Liver (tissue), 3 donors: Measurements from ENCODE around the gene SKIL.

ENCODE experiments used
- EGR1 ChIP-seq, 2 donors: IDR thresholded peaks; 2 replicates each; pipeline ENCODE4 v1.6.1; 2016 to 2018; ENCODE audit warnings: antibody characterized with exemption in 2 of 2, low read depth in 2 of 2
- FOXA2 ChIP-seq: IDR thresholded peaks from 2 replicates; pipeline ENCODE4 v1.6.1; 2016; ENCODE audit warnings: antibody characterized with exemption
- GABPA ChIP-seq, 2 donors: IDR thresholded peaks in 1 of 2; conservative IDR thresholded peaks in 1 of 2; 2 replicates each; pipeline ENCODE4 v1.6.1; 2016; ENCODE audit warnings: antibody characterized with exemption in 2 of 2, mild to moderate bottlenecking in 1 of 2, moderate library complexity in 1 of 2
- JUND ChIP-seq, 2 donors: IDR thresholded peaks; 2 replicates each; pipeline ENCODE4 v1.6.1; 2016; ENCODE audit warnings: antibody characterized with exemption in 2 of 2
- RAD21 ChIP-seq, 2 donors: IDR thresholded peaks; 2 replicates each; pipeline ENCODE4 v1.6.1; 2016; ENCODE audit warnings: antibody characterized with exemption in 2 of 2, mild to moderate bottlenecking in 2 of 2
- SP1 ChIP-seq: IDR thresholded peaks from 2 replicates; pipeline ENCODE4 v1.6.1; 2018; ENCODE audit warnings: antibody characterized with exemption, mild to moderate bottlenecking
- TAF1 ChIP-seq: conservative IDR thresholded peaks from 2 replicates; pipeline ENCODE4 v1.6.1; 2016; ENCODE audit warnings: antibody characterized with exemption, mild to moderate bottlenecking
- YY1 ChIP-seq: IDR thresholded peaks from 2 replicates; pipeline ENCODE4 v1.6.1; 2016; ENCODE audit warnings: antibody characterized with exemption, mild to moderate bottlenecking
- TF ChIP-seq, protein P1 (sequence below): fragments of 150-350 bp; IDR thresholded peaks from 2 replicates; pipeline ENCODE4 v1.5.1; 2017; ENCODE audit warnings: improper control_type of control experiment, low read depth, low read length; ENCODE audit not compliant: missing input control
- TF ChIP-seq, protein P2 (sequence below): IDR thresholded peaks from 2 replicates; pipeline ENCODE4 v1.6.1; 2016; ENCODE audit warnings: antibody characterized with exemption, mild to moderate bottlenecking
- TF ChIP-seq, protein P3 (sequence below): IDR thresholded peaks from 2 replicates; pipeline ENCODE4 v1.6.1; 2016; ENCODE audit warnings: antibody characterized with exemption
- TF ChIP-seq, protein P4 (sequence below): IDR thresholded peaks from 2 replicates; pipeline ENCODE4 v1.6.1; 2016; ENCODE audit warnings: antibody characterized with exemption
- TF ChIP-seq, protein P5 (sequence below): IDR thresholded peaks from 2 replicates; pipeline ENCODE4 v1.6.1; 2016; ENCODE audit warnings: antibody characterized with exemption
- donor health status: healthy.
- donor health status: healthy.

DNA sequence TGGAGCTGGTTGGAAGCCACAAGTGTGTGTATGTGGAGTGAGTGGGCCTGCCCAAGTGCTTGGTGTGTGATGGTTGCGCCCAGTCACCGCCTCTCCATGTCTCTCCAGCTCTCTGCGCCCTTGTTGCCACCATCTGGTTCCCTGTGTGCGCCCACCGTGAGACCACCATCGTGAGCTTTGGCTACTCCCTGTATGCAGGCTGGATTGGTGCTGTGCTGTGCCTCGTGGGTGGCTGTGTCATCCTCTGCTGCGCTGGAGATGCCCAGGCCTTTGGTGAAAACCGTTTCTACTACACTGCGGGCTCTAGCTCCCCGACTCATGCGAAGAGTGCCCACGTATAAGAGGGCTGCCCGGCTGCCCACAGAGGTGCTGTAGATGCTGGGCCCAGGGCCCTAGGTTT, 74.9 kb downstream of the SKIL start:
- TF ChIP-seq, protein P1, sequence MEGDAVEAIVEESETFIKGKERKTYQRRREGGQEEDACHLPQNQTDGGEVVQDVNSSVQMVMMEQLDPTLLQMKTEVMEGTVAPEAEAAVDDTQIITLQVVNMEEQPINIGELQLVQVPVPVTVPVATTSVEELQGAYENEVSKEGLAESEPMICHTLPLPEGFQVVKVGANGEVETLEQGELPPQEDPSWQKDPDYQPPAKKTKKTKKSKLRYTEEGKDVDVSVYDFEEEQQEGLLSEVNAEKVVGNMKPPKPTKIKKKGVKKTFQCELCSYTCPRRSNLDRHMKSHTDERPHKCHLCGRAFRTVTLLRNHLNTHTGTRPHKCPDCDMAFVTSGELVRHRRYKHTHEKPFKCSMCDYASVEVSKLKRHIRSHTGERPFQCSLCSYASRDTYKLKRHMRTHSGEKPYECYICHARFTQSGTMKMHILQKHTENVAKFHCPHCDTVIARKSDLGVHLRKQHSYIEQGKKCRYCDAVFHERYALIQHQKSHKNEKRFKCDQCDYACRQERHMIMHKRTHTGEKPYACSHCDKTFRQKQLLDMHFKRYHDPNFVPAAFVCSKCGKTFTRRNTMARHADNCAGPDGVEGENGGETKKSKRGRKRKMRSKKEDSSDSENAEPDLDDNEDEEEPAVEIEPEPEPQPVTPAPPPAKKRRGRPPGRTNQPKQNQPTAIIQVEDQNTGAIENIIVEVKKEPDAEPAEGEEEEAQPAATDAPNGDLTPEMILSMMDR, result no peak
- TF ChIP-seq, protein P2, sequence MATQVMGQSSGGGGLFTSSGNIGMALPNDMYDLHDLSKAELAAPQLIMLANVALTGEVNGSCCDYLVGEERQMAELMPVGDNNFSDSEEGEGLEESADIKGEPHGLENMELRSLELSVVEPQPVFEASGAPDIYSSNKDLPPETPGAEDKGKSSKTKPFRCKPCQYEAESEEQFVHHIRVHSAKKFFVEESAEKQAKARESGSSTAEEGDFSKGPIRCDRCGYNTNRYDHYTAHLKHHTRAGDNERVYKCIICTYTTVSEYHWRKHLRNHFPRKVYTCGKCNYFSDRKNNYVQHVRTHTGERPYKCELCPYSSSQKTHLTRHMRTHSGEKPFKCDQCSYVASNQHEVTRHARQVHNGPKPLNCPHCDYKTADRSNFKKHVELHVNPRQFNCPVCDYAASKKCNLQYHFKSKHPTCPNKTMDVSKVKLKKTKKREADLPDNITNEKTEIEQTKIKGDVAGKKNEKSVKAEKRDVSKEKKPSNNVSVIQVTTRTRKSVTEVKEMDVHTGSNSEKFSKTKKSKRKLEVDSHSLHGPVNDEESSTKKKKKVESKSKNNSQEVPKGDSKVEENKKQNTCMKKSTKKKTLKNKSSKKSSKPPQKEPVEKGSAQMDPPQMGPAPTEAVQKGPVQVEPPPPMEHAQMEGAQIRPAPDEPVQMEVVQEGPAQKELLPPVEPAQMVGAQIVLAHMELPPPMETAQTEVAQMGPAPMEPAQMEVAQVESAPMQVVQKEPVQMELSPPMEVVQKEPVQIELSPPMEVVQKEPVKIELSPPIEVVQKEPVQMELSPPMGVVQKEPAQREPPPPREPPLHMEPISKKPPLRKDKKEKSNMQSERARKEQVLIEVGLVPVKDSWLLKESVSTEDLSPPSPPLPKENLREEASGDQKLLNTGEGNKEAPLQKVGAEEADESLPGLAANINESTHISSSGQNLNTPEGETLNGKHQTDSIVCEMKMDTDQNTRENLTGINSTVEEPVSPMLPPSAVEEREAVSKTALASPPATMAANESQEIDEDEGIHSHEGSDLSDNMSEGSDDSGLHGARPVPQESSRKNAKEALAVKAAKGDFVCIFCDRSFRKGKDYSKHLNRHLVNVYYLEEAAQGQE, result no peak
- no peak for TF ChIP-seq JUND (IDR thresholded peaks at IDR 0.05)
- TF ChIP-seq, protein P3, sequence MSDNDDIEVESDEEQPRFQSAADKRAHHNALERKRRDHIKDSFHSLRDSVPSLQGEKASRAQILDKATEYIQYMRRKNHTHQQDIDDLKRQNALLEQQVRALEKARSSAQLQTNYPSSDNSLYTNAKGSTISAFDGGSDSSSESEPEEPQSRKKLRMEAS, result no peak
- TF ChIP-seq YY1, result no peak
- no peak for TF ChIP-seq TAF1
- TF ChIP-seq, protein P4, sequence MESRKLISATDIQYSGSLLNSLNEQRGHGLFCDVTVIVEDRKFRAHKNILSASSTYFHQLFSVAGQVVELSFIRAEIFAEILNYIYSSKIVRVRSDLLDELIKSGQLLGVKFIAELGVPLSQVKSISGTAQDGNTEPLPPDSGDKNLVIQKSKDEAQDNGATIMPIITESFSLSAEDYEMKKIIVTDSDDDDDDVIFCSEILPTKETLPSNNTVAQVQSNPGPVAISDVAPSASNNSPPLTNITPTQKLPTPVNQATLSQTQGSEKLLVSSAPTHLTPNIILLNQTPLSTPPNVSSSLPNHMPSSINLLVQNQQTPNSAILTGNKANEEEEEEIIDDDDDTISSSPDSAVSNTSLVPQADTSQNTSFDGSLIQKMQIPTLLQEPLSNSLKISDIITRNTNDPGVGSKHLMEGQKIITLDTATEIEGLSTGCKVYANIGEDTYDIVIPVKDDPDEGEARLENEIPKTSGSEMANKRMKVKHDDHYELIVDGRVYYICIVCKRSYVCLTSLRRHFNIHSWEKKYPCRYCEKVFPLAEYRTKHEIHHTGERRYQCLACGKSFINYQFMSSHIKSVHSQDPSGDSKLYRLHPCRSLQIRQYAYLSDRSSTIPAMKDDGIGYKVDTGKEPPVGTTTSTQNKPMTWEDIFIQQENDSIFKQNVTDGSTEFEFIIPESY, result no peak
- TF ChIP-seq GABPA (IDR thresholded peaks at IDR 0.05 in 1 of 2, conservative IDR thresholded peaks at IDR 0.05 in 1 of 2), result no peak
- no peak for TF ChIP-seq FOXA2
- TF ChIP-seq, protein P5, sequence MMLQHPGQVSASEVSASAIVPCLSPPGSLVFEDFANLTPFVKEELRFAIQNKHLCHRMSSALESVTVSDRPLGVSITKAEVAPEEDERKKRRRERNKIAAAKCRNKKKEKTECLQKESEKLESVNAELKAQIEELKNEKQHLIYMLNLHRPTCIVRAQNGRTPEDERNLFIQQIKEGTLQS, result no peak
- no peak for TF ChIP-seq EGR1 (IDR thresholded peaks at IDR 0.05; ENCODE audit: low read depth in 2 of 2)
- TF ChIP-seq SP1, result no peak
- no peak for TF ChIP-seq RAD21 (IDR thresholded peaks at IDR 0.05)
